Lower leg skin (tissue), 3 donors: ENCODE results near the gene CCDC169.

Source experiments
- POLR2A ChIP-seq, 2 donors: fragments of 450-650 bp; IDR thresholded peaks; one replicate each; pipeline ENCODE4 v1.6.1; 2016 to 2017; ENCODE audit warnings: antibody characterized with exemption in 2 of 2, mild to moderate bottlenecking in 1 of 2, moderate library complexity in 1 of 2
- TF ChIP-seq, protein P1 (sequence below), 3 donors: fragments of 450-650 bp; IDR thresholded peaks; one replicate each; pipeline ENCODE4 v1.5.1; 2016; ENCODE audit warnings: antibody characterized with exemption in 3 of 3, mild to moderate bottlenecking in 3 of 3, moderate library complexity in 2 of 3

DNA sequence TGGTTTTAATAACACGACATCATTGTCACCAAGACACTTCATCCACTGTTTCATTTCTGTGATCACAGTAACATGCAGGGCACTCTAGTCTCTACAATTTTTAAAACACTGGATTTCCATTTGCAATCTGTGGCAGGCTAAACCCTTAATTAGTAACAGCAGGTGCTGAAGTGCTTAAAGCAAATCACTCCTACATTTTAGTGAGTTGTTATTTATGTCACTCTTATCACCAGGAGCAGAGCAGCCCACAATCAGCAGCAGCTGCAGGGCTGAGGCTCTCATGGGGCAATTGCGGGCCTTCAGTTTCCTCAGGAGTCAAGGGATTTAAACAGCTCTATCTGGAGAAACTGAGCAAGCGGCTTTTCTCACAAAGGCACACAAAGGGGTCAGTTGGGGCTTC is 84.8 kb downstream of the CCDC169 start:
- TF ChIP-seq, protein P1, sequence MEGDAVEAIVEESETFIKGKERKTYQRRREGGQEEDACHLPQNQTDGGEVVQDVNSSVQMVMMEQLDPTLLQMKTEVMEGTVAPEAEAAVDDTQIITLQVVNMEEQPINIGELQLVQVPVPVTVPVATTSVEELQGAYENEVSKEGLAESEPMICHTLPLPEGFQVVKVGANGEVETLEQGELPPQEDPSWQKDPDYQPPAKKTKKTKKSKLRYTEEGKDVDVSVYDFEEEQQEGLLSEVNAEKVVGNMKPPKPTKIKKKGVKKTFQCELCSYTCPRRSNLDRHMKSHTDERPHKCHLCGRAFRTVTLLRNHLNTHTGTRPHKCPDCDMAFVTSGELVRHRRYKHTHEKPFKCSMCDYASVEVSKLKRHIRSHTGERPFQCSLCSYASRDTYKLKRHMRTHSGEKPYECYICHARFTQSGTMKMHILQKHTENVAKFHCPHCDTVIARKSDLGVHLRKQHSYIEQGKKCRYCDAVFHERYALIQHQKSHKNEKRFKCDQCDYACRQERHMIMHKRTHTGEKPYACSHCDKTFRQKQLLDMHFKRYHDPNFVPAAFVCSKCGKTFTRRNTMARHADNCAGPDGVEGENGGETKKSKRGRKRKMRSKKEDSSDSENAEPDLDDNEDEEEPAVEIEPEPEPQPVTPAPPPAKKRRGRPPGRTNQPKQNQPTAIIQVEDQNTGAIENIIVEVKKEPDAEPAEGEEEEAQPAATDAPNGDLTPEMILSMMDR (IDR thresholded peaks at IDR 0.05), result no peak
- no peak for TF ChIP-seq POLR2A (IDR thresholded peaks at IDR 0.05)
